NT2/D1 (cell line): ENCODE results near the gene BID.

ENCODE experiments used
- DNase-seq: peaks from one replicate; pipeline ENCODE4 v3.0.0-alpha.2; 2011; ENCODE audit warnings: low read depth, low spot score
- H3K27me3 ChIP-seq: 2 replicates; pipeline ENCODE4 v1.6.0; 2011; ENCODE audit warnings: mild to moderate bottlenecking; ENCODE audit not compliant: insufficient read length, insufficient read depth
- H3K36me3 ChIP-seq: 2 replicates; pipeline ENCODE4 v1.6.1; 2011; ENCODE audit warnings: mild to moderate bottlenecking, low read length, mixed read lengths; ENCODE audit not compliant: insufficient read depth, insufficient read length
- H3K4me1 ChIP-seq: 2 replicates; pipeline ENCODE4 v1.5.1; 2011; ENCODE audit not compliant: insufficient read depth, insufficient read length
- H3K4me3 ChIP-seq: 2 replicates; pipeline ENCODE4 v1.5.1; 2011; ENCODE audit warnings: low read depth; ENCODE audit not compliant: insufficient read length
- H3K9ac ChIP-seq: 2 replicates; pipeline ENCODE4 v1.6.0; 2011; ENCODE audit warnings: low read depth; ENCODE audit not compliant: insufficient read length
- H3K9me3 ChIP-seq: 2 replicates; pipeline ENCODE4 v1.5.1; 2011; ENCODE audit warnings: mild to moderate bottlenecking, low read length; ENCODE audit not compliant: insufficient read depth
- SUZ12 ChIP-seq: IDR thresholded peaks from 2 replicates; pipeline ENCODE4 v1.6.1; 2011; ENCODE audit not compliant: insufficient read length, insufficient read depth; ENCODE audit errors: extremely low read depth
- YY1 ChIP-seq: IDR thresholded peaks from 2 replicates; pipeline ENCODE4 v1.6.1; 2011; ENCODE audit not compliant: insufficient read length, insufficient read depth
- ZNF274 ChIP-seq: IDR thresholded peaks from 2 replicates; pipeline ENCODE4 v1.6.1; 2011; ENCODE audit warnings: mild to moderate bottlenecking, low read depth, low read length

Gene BID

DNA sequence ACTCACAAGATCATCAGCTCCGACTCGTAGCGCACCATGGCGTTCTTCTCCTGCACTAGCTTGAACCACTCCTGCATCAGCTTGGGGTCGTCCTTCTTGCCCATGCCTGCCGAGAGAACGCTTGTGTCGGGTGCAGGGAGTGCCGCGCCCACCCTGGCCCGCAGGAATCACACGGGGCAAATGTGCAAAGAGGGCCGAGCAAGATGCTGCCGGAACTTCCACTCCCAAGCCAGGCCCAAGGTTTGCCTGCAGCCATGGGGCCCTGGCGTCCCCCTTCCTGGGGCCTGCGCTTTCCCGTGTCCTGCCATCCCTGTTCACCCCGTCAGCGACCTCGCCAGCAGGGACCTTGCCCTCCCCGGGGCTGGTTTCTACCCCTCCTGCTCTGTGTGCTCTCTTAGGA, 16.9 kb upstream of the BID start:
- Histone ChIP-seq H3K27me3 (no peaks in the 10 kb centered on the region), H3K36me3 (peaks cover 11% of the 10 kb centered on the region), H3K4me3 (no peak overlapping the region), H3K9me3 (no peaks in the 10 kb centered on the region), H3K9ac (no peak overlapping the region), H3K4me1 (peaks cover 15% of the 10 kb centered on the region)
- no peak for DNase-seq
- TF ChIP-seq ZNF274 (no peak), SUZ12 (no peak), YY1 (no peak)

DNA sequence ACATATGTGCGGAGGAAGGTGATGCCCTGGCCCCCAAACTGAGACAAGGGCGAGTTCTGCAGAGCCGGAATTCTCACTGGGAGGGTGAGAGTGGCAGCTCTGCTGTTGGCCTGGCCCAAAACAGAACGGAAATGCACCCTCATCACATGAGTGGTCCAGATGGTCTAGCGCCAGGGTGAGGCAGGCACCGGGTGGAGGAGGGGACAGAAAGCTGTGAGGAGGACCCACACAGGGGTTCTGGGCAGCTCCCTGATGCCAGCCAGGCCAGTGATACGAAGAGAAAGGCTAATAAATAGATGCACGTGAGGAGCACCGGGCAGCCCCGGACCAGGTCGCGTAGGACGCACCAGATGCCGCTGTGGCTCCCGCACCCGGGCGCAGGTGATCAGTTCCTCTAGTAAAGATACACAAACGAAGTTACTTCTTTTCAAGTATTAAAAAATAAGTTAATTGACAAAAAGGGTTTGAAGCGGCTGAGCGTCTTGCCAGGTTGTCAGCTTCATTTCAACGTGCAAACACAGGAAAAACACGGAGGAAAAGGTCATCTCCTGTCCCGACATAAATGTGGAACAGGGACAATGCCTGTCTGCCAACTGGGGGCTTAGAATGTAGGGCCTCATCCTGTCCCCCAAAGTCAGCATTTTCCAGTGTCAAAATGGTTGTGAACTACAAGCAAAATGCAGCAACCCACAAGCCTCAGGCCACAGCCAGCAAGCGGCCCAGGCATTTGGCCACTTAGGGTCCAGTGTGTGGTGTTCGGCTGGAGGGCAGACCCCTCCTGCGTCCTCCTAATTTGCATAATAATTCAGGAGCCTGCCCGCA, 15.3 kb upstream of the BID start:
- H3K4me1 ChIP-seq, result peaks cover 17% of the 10 kb centered on the region
- TF ChIP-seq YY1 (no peak), SUZ12 (no peak), ZNF274 (no peak)
- no peaks in the 10 kb centered on the region for H3K27me3 ChIP-seq
- no peak overlapping the region for H3K9ac ChIP-seq
- no peak overlapping the region for H3K4me3 ChIP-seq
- no peak for DNase-seq
- peaks cover 11% of the 10 kb centered on the region for H3K36me3 ChIP-seq
- H3K9me3 ChIP-seq, result no peaks in the 10 kb centered on the region

DNA sequence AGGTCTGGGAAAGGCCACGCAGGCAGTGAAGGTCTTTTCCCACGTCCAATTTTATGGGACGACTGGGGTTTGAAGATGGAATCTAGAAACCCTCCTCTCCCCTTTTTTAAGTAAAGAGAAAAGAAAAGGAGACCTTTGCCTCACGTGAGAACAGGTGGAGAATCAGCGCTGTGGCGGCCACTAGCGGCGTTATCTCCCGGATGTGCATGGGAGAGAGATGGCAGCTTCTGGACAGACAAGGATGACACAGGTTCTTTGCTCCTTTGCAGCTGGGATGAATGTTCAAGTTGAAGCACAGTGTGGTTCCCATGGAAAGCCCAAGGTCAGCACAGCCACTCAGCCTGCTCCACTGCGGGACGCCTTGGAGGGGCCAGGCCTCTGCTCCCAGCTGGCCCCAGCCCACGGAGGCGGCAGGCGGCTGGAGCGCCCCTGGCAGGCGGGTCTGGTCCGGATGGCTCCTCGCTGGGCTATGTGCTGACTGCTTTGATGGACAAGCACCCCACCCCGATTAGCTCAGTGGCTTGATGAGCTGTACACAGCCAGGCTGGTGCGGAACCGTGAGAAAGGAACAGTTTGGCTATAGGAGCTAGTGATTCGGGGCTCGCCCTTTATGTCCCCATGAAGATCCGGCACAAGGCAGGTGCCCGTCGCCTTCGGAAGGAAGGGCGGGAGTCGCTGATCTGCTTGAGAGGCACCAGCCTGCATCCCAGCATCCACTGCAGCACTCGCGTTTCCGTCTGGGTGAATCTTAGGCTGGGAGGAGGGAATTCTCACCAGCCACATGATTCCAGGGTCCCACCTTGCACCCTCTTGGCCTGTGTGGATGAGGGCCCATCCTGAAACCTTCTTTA, 14.5 kb upstream of the BID start:
- DNase-seq, result no peak
- Histone ChIP-seq H3K27me3 (no peaks in the 10 kb centered on the region), H3K4me1 (peaks cover 15% of the 10 kb centered on the region), H3K9me3 (no peaks in the 10 kb centered on the region), H3K4me3 (no peak overlapping the region), H3K9ac (no peak overlapping the region), H3K36me3 (peaks cover 11% of the 10 kb centered on the region)
- TF ChIP-seq YY1 (no peak), ZNF274 (no peak), SUZ12 (no peak)

DNA sequence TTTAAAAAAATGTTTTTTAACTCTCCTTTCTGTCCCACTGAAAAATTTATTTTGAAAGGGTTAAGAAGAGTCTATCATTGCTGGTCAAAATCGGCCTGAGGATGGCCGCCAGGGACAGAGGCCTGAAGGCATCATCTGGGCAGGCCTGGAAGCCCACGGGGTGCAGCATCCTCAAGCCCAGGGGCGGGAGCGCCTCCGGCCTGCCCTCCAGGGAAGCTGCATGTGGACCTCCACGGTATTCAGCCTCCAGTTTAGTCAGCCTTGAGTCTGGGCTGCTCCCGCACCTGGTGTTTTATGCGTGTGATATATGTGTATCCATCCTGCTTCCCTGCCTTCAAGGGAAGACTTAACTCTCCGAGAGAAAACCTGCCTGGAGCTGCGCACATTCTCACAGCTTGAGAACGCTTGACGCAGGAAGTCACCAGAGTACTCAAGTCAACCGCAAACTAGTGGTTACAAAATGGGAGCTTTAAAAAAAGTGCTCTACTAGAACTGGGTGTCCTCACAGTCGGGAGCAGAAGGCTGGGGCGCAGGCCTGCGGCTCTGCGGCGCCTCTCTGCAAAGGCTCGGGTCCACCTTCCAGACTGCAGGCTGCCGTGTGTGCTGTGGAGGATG, 13.6 kb upstream of the BID start:
- TF ChIP-seq SUZ12 (no peak), ZNF274 (no peak), YY1 (no peak)
- no peak for DNase-seq
- Histone ChIP-seq H3K27me3 (no peaks in the 10 kb centered on the region), H3K36me3 (peaks cover 11% of the 10 kb centered on the region), H3K4me3 (no peak overlapping the region), H3K9me3 (no peaks in the 10 kb centered on the region), H3K4me1 (peaks cover 11% of the 10 kb centered on the region), H3K9ac (peak overlapping the region; percentile 8)

DNA sequence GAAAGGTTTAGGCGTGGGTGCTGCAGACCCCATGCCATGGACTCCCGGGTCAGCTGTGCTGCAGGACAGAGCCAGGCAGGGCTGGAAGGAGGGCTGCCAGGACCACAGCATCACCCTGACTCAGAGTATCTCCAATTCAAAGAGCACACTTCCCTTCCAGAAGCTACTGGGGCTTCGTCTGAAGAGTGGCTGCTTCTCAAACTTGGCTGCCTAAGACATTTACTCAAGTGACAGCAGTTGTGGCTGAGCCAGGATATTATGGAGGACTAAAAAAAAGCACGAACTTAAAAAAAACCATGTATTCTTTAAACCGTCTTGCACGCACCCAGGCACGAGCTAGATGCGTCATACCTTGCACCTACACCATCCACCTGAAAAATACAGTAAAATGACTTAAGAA, 13.0 kb upstream of the BID start:
- no peak overlapping the region for H3K4me3 ChIP-seq
- H3K36me3 ChIP-seq, result peaks cover 11% of the 10 kb centered on the region
- no peak for DNase-seq
- H3K27me3 ChIP-seq, result no peaks in the 10 kb centered on the region
- H3K9me3 ChIP-seq, result no peaks in the 10 kb centered on the region
- TF ChIP-seq SUZ12, result no peak
- no peak for TF ChIP-seq YY1
- no peak for TF ChIP-seq ZNF274
- H3K9ac ChIP-seq, result no peak overlapping the region
- H3K4me1 ChIP-seq, result peaks cover 12% of the 10 kb centered on the region

DNA sequence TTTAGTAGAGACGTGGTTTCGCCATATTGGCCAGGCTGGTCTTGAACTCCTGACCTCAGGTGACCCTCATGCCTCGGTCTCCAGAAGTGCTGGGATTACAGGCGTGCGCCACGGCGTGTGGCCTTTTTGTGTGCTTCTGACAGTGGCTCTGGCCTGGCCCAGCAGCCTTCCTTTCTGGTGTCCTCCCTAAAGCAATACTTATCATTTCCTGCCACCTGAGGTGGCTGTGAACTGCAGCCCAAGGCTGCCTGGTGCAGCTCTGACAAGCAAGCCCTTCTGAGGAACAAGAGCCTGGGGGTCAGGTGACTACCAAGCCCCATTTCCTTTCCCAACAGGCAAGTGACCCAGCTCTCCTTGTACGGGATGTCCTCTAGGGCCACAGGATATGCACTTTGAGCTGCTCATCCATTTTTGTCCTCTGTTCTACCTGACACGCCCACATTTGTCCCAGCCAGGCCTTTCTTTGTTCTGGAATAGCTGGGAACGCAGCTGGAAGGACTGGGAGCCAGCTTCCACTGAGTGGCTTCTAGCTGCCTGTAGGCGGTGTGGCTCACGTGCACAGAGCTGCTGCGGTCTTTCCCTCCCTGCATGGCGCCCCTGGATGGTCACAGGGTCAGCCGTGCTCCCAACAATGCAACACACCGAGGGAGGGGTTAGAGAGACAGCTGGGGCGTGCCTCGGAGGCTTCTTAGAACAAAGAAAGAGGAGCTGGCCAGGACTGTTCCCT, 12.3 kb upstream of the BID start:
- Histone ChIP-seq H3K36me3 (peaks cover 11% of the 10 kb centered on the region), H3K27me3 (no peaks in the 10 kb centered on the region), H3K4me3 (no peak overlapping the region), H3K9ac (peak overlapping the region; percentile 21), H3K9me3 (no peaks in the 10 kb centered on the region), H3K4me1 (peaks cover 17% of the 10 kb centered on the region)
- DNase-seq, result no peak
- no peak for TF ChIP-seq SUZ12
- no peak for TF ChIP-seq ZNF274
- no peak for TF ChIP-seq YY1
